Stimulated activated CD8-positive, alpha-beta memory T cell treated with anti-CD3 and anti-CD28 coated beads, Interleukin-12 subunit alpha, Interleukin-12 subunit beta, amount 100 ng/mL, for 4 hours (primary cell): ENCODE results near the gene IFI44L.

Experiments
- DNase-seq: peaks from one replicate; pipeline ENCODE4 v3.0.0-alpha.2; 2020; ENCODE audit warnings: low read depth

The IFI44L gene

GRCh38 chr1:78688697-78689096, 68.4 kb downstream of the IFI44L start:
- no peak for DNase-seq

- no peak for DNase-seq
Observed at GRCh38 chr1:78690516-78690915, 70.3 kb downstream of the IFI44L start.

DNA sequence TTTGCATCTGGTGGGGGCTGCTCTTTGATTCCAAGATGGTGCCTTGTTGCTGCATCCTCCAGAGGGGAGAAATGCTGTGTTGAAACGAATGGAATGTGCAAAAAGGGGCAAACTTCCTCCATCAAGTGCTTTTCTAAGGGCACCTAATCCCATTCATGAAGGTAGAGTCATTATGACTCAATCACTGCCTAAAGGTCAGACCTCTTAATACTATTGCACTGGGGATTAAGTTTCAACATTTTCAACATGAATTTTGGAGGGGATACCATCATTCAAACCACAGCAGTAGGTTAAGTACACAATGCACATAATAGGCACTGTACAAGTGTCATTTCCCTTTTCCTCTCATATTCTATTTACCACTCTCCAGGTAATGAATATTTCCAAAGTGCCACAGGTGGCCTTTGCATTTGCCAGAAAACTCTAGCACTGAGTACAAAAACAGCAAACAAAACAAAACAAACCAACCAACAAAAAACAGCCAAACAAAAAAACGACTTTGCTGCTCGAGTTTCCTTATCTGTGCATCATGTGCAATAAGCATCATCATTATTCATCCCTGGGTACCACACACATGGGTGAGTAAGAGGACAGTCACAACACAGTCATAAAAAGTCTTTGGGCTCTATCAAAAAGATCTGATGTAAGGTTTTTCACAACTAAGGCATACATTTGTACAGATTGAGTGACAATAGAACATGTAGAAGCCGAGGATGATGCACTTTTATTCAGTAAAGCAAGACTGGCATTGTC, 71.9 kb downstream of the IFI44L start:
- no peak for DNase-seq
